AG09309 (cell line): Measurements from ENCODE around the gene WDFY4.

Source experiments
- DNase-seq: peaks from one replicate; pipeline ENCODE4 v3.0.0-alpha.2; 2010; ENCODE audit warnings: low read depth
- H3K4me3 ChIP-seq: 2 replicates; pipeline ENCODE4 v1.5.1; 2011; ENCODE audit warnings: mild to moderate bottlenecking, low read depth, low read length, moderate library complexity; ENCODE audit not compliant: control insufficient read depth
- TF ChIP-seq, protein P1 (sequence below): IDR thresholded peaks from 2 replicates; pipeline ENCODE4 v1.5.1; 2011; ENCODE audit warnings: mild to moderate bottlenecking, low read depth, low read length, inconsistent platforms; ENCODE audit not compliant: insufficient read depth, control insufficient read depth; ENCODE audit errors: missing control alignments

The WDFY4 gene

DNA sequence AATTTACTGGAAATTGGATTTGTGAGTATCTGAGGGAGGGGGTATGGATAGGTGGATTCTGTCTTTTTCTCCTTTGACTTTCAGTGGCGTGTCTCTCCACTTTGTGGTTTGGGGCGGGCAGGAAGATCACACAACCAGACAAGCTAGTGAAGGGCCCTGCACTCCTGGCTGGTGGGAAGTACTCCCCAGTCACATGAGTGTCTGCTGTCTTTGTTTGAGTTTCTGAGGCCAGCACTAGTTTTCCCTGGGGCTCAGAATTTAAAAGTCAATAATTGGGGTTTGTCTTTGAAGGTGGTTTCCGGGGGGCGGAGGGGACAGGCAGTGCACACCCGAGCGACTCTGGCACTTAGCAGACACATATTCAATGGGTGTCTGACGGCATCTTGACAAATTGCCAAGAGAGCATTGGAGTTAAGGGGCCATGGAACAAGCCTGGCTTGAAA lies 120.1 kb downstream of the WDFY4 start:
- no peak for DNase-seq
- H3K4me3 ChIP-seq: no peak overlapping the region
- TF ChIP-seq, protein P1, sequence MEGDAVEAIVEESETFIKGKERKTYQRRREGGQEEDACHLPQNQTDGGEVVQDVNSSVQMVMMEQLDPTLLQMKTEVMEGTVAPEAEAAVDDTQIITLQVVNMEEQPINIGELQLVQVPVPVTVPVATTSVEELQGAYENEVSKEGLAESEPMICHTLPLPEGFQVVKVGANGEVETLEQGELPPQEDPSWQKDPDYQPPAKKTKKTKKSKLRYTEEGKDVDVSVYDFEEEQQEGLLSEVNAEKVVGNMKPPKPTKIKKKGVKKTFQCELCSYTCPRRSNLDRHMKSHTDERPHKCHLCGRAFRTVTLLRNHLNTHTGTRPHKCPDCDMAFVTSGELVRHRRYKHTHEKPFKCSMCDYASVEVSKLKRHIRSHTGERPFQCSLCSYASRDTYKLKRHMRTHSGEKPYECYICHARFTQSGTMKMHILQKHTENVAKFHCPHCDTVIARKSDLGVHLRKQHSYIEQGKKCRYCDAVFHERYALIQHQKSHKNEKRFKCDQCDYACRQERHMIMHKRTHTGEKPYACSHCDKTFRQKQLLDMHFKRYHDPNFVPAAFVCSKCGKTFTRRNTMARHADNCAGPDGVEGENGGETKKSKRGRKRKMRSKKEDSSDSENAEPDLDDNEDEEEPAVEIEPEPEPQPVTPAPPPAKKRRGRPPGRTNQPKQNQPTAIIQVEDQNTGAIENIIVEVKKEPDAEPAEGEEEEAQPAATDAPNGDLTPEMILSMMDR: no peak

DNA sequence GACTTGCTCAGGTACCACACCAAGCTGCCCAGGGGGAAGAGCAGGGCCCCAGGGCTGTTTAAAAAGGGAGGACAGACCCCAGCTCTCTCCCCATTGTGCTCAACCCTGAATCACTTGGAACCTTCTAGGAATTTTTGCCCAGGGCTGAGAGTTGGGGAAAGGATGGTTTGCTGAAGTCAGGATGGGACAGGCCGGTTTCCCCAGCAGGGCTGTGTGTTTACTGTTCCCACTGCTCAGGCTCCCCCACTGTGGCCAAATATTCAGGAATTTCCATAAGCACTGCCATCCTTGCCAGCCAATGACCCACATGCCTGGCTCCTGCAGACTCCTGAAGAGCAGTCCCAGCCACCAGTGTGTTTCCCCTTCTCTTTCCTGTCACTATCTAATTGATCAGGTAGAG lies 120.7 kb downstream of the WDFY4 start:
- no peak for DNase-seq
- no peak overlapping the region for H3K4me3 ChIP-seq
- TF ChIP-seq, protein P1: no peak

DNA sequence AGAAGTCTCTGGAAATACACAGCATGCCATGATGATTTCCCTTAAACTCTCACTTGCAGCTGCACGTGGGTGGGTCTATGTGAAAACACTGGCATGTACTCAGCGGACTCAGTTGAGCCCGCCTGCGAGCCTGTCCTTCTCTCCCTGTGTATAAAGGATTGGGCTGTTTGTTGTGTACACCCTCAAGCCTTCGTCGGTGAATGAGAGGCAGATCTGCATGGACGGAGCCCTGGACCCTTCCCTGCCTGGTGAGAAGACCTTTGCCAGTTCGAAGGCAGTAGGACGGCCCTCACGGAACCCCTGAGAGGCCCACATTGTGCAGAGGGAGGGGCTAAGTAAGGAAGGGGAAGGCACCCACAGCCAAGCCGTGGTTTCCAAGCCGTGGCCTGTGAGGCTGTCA lies 121.2 kb downstream of the WDFY4 start:
- TF ChIP-seq, protein P1: no peak
- DNase-seq: no peak
- H3K4me3 ChIP-seq: no peak overlapping the region

DNA sequence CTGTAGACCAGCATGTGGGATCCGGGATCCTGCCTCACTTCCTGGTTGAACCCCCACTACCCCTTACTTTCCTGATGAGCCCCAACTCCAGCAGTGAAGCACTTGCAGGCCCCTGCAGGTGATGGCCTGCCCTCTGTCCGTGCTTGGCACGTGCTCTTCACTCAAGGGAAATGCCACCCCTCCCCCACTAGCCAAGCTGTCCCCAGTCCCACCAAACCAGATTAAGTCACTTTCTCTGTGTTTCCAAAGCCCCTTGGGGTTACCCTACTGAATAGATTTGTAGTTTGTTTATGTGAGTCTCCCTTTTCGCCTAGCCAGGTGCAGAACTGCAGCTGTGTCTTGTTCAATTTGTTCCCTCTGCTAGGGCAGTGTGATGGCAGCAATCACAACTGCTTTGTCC lies 121.7 kb downstream of the WDFY4 start:
- TF ChIP-seq, protein P1: no peak

DNA sequence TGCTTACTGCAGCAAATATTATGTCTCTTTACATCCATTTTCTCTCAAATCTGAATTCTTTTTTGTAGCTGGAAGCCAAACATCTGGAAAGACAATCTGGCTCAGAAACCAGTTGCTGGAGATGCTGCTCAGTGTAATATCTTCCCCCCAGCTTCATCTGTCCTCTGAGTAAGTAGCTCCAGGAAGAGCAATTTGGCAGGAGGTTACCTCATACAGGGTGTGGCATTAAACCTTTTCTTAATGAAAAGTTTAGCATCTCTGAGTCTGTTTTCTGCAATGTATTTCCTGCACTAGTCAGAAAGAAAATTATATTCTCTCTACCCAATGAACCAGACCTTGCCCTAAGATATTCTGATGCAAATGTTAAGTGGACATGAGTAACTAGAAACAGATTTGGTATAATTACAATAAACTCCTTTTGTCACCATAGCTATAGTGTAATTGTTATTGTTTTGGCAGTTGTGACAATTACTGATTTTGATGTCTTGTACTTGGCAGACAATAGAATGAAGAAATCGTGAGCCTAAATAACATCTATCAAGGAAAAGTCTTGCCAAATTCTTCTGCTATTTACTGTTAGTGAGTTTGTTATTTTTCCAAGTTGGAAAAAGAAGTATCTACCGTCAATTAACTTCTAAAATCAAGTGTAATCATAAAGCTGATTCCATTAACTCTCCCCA lies 123.3 kb downstream of the WDFY4 start:
- no peak overlapping the region for H3K4me3 ChIP-seq
- no peak for DNase-seq
- TF ChIP-seq, protein P1: no peak

More for the DNA sequence above, 121.7 kb downstream of the WDFY4 start:
- no peak overlapping the region for H3K4me3 ChIP-seq
- DNase-seq: no peak

DNA sequence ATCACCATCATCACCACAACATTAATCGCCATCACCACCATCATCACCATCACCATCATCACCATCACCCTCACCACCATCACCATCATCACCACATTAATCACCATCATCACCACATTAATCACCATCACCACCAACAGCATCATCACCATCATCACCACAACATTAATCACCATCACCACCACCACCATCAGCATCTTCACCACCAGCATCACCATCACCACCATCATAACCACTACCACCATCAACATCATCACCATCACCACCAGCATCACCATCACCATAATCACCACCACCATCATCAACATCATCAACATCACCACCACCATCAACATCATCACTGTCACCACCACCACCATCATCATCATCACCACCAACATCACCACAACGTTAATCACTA lies 124.6 kb downstream of the WDFY4 start:
- TF ChIP-seq, protein P1: no peak
- DNase-seq: no peak
- no peak overlapping the region for H3K4me3 ChIP-seq
